Thyroid gland (tissue), 4 donors: ENCODE data around the gene LDLRAD3. TPM values are rescaled to one million over a fixed set of nuclear protein-coding genes. Genes with fewer than 3 reads are reported as not detected.
A peak's percentile ranks its signal among the peaks of the same experiment; 100 is the strongest.

Source experiments
- DNase-seq, 2 donors: peaks; one replicate each; pipeline ENCODE4 v3.0.0-alpha.2; 2019
- H3K27ac ChIP-seq, 3 donors: fragments of 200-600 bp; sonication (generic); 1 replicate in 2 of 3; 2 replicates in 1 of 3; pipeline ENCODE4 v1.5.1; 2016 to 2019; ENCODE audit warnings: mild to moderate bottlenecking in 1 of 3, moderate library complexity in 1 of 3
- H3K27me3 ChIP-seq: fragments of 200-600 bp; sonication (generic); one replicate; pipeline ENCODE4 v1.5.1; 2019
- H3K36me3 ChIP-seq, 2 donors: fragments of 200-600 bp; sonication (generic); one replicate each; pipeline ENCODE4 v1.5.1; 2016 to 2019
- H3K4me1 ChIP-seq, 2 donors: fragments of 200-600 bp; sonication (generic); one replicate each; pipeline ENCODE4 v1.5.1; 2017 to 2019
- H3K4me3 ChIP-seq, 3 donors: fragments of 200-600 bp; sonication (generic); replicated peaks in 1 of 3; 1 replicate in 2 of 3; 2 replicates in 1 of 3; pipeline ENCODE4 v1.5.1; 2016; ENCODE audit warnings: mild to moderate bottlenecking in 1 of 3
- H3K9me3 ChIP-seq: fragments of 200-600 bp; sonication (generic); one replicate; pipeline ENCODE4 v1.5.1; 2017
- CTCF ChIP-seq, 6 experiments: fragments of 200-600 bp in 3 of 6; fragments of 450-650 bp in 3 of 6; sonication (generic) in 3 of 6; IDR thresholded peaks; one replicate each; pipeline ENCODE4 v1.5.1; 2016 to 2019; ENCODE audit warnings: antibody characterized with exemption in 6 of 6, mild to moderate bottlenecking in 2 of 6, inconsistent platforms in 1 of 6, moderate library complexity in 1 of 6
- POLR2A ChIP-seq, 2 donors: fragments of 450-650 bp; IDR thresholded peaks; one replicate each; pipeline ENCODE4 v1.6.1; 2017; ENCODE audit warnings: antibody characterized with exemption in 2 of 2, mild to moderate bottlenecking in 2 of 2, moderate library complexity in 1 of 2
- WGBS, 2 donors: methylation state at CpG; one replicate each; pipeline ENCODE4 v1.1.5; 2017; 5-methylcytosine and 5-hydroxymethylcytosine counted together
- intact Hi-C: fragments of 100-400 bp; cut with DNase I; formaldehyde crosslinking; loops from one replicate; pipeline ENCODE4 v1.15.1; 2023
- total RNA-seq, 4 donors: library from RNA; depleted of rRNA; stranded (reverse); fragments of >200 nt; gene quantifications; one replicate each; pipeline ENCODE4 v1.2.3, GENCODE V29; 2016

Gene LDLRAD3
- total RNA-seq, 4 donors from 2014 or later = 3.6 to 9.3 (median 6.2) TPM

GRCh38 chr11:35937111-35937510 lies 6.8 kb upstream of the LDLRAD3 start:
- intact Hi-C loops = no loop called here
- Histone ChIP-seq H3K27ac (no peak overlapping the region), H3K4me3 (no peak overlapping the region), H3K4me1 (peaks cover 0 to 3% of the 10 kb centered on the region in 2 donors), H3K27me3 (no peaks in the 10 kb centered on the region), H3K9me3 (no peaks in the 10 kb centered on the region), H3K36me3 (no peaks in the 10 kb centered on the region)
- DNase-seq = no peak
- WGBS, 2 donors = 59 to 62% methylated on average over 3 of the region's 3 CpGs
- no peak for TF ChIP-seq POLR2A (IDR thresholded peaks at IDR 0.05)
- TF ChIP-seq CTCF (IDR thresholded peaks at IDR 0.05) = no peak

- intact Hi-C loops = no loop called here
- WGBS, 2 donors = 83 to 86% methylated on average over 6 of the region's 6 CpGs
- Histone ChIP-seq H3K36me3 (no peaks in the 10 kb centered on the region), H3K4me1 (peaks cover 0 to 3% of the 10 kb centered on the region in 2 donors), H3K9me3 (no peaks in the 10 kb centered on the region), H3K27me3 (no peaks in the 10 kb centered on the region), H3K27ac (no peak overlapping the region), H3K4me3 (no peak overlapping the region)
- TF ChIP-seq CTCF (IDR thresholded peaks at IDR 0.05) (no peak), POLR2A (IDR thresholded peaks at IDR 0.05) (no peak)
- no peak for DNase-seq
Measured at GRCh38 chr11:35937700-35938099, 6.2 kb upstream of the LDLRAD3 start.

- H3K4me1 ChIP-seq = peaks cover 2 to 3% of the 10 kb centered on the region in 2 donors
- H3K36me3 ChIP-seq = no peaks in the 10 kb centered on the region
- no peak overlapping the region for H3K4me3 ChIP-seq
- WGBS, 2 donors = 83 to 89% methylated on average over 9 of the region's 9 CpGs
- intact Hi-C loops = no loop called here
- no peaks in the 10 kb centered on the region for H3K9me3 ChIP-seq
- no peak overlapping the region for H3K27ac ChIP-seq
- TF ChIP-seq CTCF (IDR thresholded peaks at IDR 0.05) (no peak), POLR2A (IDR thresholded peaks at IDR 0.05) (no peak)
- no peaks in the 10 kb centered on the region for H3K27me3 ChIP-seq
- no peak for DNase-seq
Measured at GRCh38 chr11:35938231-35938630, 5.6 kb upstream of the LDLRAD3 start.

- Histone ChIP-seq H3K27me3 (no peaks in the 10 kb centered on the region), H3K36me3 (no peaks in the 10 kb centered on the region), H3K4me1 (peaks cover 3 to 9% of the 10 kb centered on the region in 2 donors), H3K4me3 (peak overlapping the region in 2 of 3 donors; percentile 31 to 50), H3K9me3 (no peaks in the 10 kb centered on the region), H3K27ac (peak overlapping the region in 2 of 3 donors; percentile 12 to 46)
- intact Hi-C loops = no loop called here
- DNase-seq = peak; percentile 14 to 17
- WGBS, 2 donors = 13 to 14% methylated on average over 9 of the region's 9 CpGs
- TF ChIP-seq POLR2A (IDR thresholded peaks at IDR 0.05) (no peak), CTCF (IDR thresholded peaks at IDR 0.05) (no peak)
Measured at GRCh38 chr11:35943309-35943708, 553 bp upstream of the LDLRAD3 start.

- DNase-seq = no peak
- 23% methylated on average over 32 of the region's 32 CpGs for WGBS, 2 donors
- Histone ChIP-seq H3K9me3 (no peaks in the 10 kb centered on the region), H3K27me3 (no peaks in the 10 kb centered on the region), H3K27ac (no peak overlapping the region), H3K4me1 (peaks cover 3 to 9% of the 10 kb centered on the region in 2 donors), H3K4me3 (peak overlapping the region; percentile 34 to 51 (median 37)), H3K36me3 (no peaks in the 10 kb centered on the region)
- intact Hi-C loops = no loop called here
- TF ChIP-seq CTCF (IDR thresholded peaks at IDR 0.05) = no peak
- TF ChIP-seq POLR2A (IDR thresholded peaks at IDR 0.05) = no peak
Measured at GRCh38 chr11:35944503-35945136, 758 bp downstream of the LDLRAD3 start.
